Rectal smooth muscle tissue (tissue), 1 donor: ENCODE results near the gene NKX2-4.

ENCODE experiments used
- H3K27ac ChIP-seq: one replicate; pipeline ENCODE4 v1.7.0; 2013; ENCODE audit warnings: low read depth, low read length, inconsistent platforms
- H3K27me3 ChIP-seq: one replicate; pipeline ENCODE4 v1.7.0; 2013; ENCODE audit warnings: low read length; ENCODE audit not compliant: control insufficient read depth, insufficient read depth
- H3K36me3 ChIP-seq: one replicate; pipeline ENCODE4 v1.7.0; 2013; ENCODE audit warnings: low read length; ENCODE audit not compliant: control insufficient read depth, insufficient read depth
- H3K4me1 ChIP-seq: one replicate; pipeline ENCODE4 v1.7.0; 2013; ENCODE audit warnings: low read length; ENCODE audit not compliant: control insufficient read depth, insufficient read depth
- H3K4me3 ChIP-seq: one replicate; pipeline ENCODE4 v1.7.0; 2013; ENCODE audit warnings: low read length
- H3K9ac ChIP-seq: one replicate; pipeline ENCODE4 v1.7.0; 2013; ENCODE audit warnings: low read length

The NKX2-4 gene

DNA sequence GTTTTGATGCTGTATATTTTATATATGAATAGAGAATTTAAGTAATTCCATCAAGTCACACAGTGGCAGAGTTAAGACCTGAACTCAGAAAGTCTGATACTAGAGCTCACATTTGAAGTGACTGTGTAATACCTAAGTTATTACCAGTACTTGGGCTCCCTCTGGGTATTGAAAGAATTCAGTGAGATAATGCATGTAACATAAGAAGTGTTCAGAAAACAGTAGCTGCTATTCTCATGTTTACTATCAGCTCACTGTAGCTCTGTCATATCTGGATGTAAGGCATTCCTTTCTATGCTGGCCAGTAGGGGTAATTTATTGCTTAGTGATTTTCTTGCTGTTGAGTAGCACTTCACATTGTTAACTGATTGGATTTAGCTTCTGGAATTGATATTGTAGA, 44.6 kb downstream of the NKX2-4 start:
- H3K27ac ChIP-seq, result no peak overlapping the region
- H3K4me3 ChIP-seq, result no peak overlapping the region
- H3K27me3 ChIP-seq, result no peaks in the 10 kb centered on the region
- peaks cover 9% of the 10 kb centered on the region for H3K36me3 ChIP-seq
- H3K9ac ChIP-seq, result no peak overlapping the region
- H3K4me1 ChIP-seq, result no peaks in the 10 kb centered on the region
